ENCODE data around the gene IL13RA2. TPM values are rescaled to one million over a fixed set of nuclear protein-coding genes. Genes with fewer than 3 reads are reported as not detected.

IL13RA2 gene
- total and polyA plus RNA-seq, 2 donors (not counting 3 experiments of a cell fraction or from before 2014, with no cell fraction given), result not detected

GRCh38 chrX:115053223-115053622 lies 35.8 kb upstream of the IL13RA2 start:
- dilution Hi-C loops (cut with MboI; ENCODE audit: extremely low pct_ligation_motif_present, low sequenced_read_pairs), result no loop called here
- Histone ChIP-seq H2AFZ (ENCODE audit: low read depth, low read length) (no peak overlapping the region), H3K4me3 (replicated peaks in 1 of 3; ENCODE audit: insufficient read depth in 1 of 3, low read depth in 1 of 3, low read length in 3 of 3) (no peak overlapping the region), H3K9me3 (replicated peaks; ENCODE audit: control insufficient read depth, insufficient read depth, low read length) (no peaks in the 10 kb centered on the region), H3K36me3 (ENCODE audit: control insufficient read depth in 2 of 2, extremely low read depth in 1 of 2, insufficient read depth in 2 of 2, low read length in 2 of 2) (no peaks in the 10 kb centered on the region), H3K4me1 (ENCODE audit: control insufficient read depth, extremely low read depth, insufficient read depth, low read length) (no peaks in the 10 kb centered on the region), H4K20me1 (replicated peaks; ENCODE audit: control insufficient read depth, extremely low read depth, insufficient read depth, low read length) (no peaks in the 10 kb centered on the region), H3K79me2 (ENCODE audit: control insufficient read depth, insufficient read depth, low read length) (no peaks in the 10 kb centered on the region), H3K9ac (replicated peaks; ENCODE audit: extremely low read depth, insufficient read depth, low read length) (no peak overlapping the region), H3K4me2 (ENCODE audit: insufficient read depth, low read length) (no peak overlapping the region), H3K9me1 (replicated peaks; ENCODE audit: control insufficient read depth, extremely low read depth, insufficient read depth, low read length) (no peaks in the 10 kb centered on the region), H3K27ac (ENCODE audit: insufficient read depth, low read depth, low read length) (no peak overlapping the region), H3K27me3 (ENCODE audit: control insufficient read depth in 2 of 2, insufficient read depth in 2 of 2, low read length in 2 of 2) (no peaks in the 10 kb centered on the region)
- intact Hi-C loops (cut with micrococcal nuclease), result no loop called here
- FAIRE-seq, result no peak
- no TSS peak for BruUV-seq (replicated peaks)
- DNase-seq (ENCODE audit: low read depth, low spot score), result no peak
- POLR2A ChIA-PET, result no interaction called here
- CTCF ChIA-PET, result no interaction called here
- TF ChIP-seq POLR2AphosphoS5 (IDR thresholded peaks at IDR 0.05; ENCODE audit: insufficient read depth, low read depth, low read length) (no peak), EZH2 (IDR thresholded peaks at IDR 0.05; ENCODE audit: borderline replicate concordance, low read depth, low read length, severe bottlenecking) (no peak), JUN (IDR thresholded peaks at IDR 0.05; ENCODE audit: borderline replicate concordance, insufficient read depth, insufficient read length, low read depth) (no peak), GATA2 (IDR thresholded peaks at IDR 0.05; ENCODE audit: insufficient read depth, insufficient read length, low read depth, low read length) (no peak), POLR2A (IDR thresholded peaks at IDR 0.05; ENCODE audit: low read depth, low read length) (no peak), MYC (IDR thresholded peaks at IDR 0.05; ENCODE audit: low read depth, low read length) (no peak), MAX (IDR thresholded peaks at IDR 0.05; ENCODE audit: insufficient read depth, insufficient read length) (no peak), FOS (IDR thresholded peaks at IDR 0.05; ENCODE audit: borderline replicate concordance, insufficient read depth, low read length) (no peak), CTCF (IDR thresholded peaks at IDR 0.05; ENCODE audit: extremely low read depth in 1 of 2, insufficient read depth in 1 of 2, low read depth in 1 of 2, low read length in 2 of 2) (no peak)

Data from endothelial cell of umbilical vein (primary cell).